ENCODE data around the gene NAT9.

DNA sequence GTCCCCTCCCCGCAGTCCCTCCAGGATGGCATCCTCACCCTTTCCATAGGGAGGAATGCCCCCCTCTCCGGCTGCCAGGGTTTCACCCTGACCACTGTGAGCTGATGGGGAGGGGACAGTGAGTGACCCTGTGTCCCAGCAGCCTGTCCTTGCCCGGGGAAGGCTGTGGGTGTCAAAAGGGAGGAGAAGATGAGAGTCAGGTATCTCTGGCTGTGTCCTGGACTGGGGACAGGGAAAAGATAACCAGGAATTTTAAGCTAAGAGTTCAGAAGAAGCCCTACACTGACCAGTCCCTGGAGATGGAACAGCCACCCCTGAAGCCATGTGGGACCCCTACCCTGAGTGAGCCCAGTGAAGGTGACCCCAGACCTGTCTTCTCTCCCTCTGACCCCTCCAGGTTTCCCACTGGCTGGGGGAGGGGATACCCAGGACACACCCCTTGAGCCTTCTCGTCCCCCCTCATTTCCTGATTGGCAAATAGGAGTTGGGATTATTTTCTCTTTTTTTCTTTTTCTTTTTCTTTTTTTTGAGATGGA is 11.3 kb downstream of the NAT9 start:
- TF ChIP-seq, protein P1, sequence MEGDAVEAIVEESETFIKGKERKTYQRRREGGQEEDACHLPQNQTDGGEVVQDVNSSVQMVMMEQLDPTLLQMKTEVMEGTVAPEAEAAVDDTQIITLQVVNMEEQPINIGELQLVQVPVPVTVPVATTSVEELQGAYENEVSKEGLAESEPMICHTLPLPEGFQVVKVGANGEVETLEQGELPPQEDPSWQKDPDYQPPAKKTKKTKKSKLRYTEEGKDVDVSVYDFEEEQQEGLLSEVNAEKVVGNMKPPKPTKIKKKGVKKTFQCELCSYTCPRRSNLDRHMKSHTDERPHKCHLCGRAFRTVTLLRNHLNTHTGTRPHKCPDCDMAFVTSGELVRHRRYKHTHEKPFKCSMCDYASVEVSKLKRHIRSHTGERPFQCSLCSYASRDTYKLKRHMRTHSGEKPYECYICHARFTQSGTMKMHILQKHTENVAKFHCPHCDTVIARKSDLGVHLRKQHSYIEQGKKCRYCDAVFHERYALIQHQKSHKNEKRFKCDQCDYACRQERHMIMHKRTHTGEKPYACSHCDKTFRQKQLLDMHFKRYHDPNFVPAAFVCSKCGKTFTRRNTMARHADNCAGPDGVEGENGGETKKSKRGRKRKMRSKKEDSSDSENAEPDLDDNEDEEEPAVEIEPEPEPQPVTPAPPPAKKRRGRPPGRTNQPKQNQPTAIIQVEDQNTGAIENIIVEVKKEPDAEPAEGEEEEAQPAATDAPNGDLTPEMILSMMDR (IDR thresholded peaks at IDR 0.05) = no peak
- TF ChIP-seq POLR2A (IDR thresholded peaks at IDR 0.05) (no peak), EP300 (IDR thresholded peaks at IDR 0.05) (no peak)

Measured in tibial nerve (tissue), 4 donors.